HepG2 (cell line): ENCODE measurements around the gene ATP7B. TPM values are rescaled to one million over a fixed set of nuclear protein-coding genes. Genes with fewer than 3 reads are reported as not detected.

ENCODE experiments used
- ATF7-NPFF ChIP-seq: sonication (generic); formaldehyde crosslinking; IDR thresholded peaks from 2 replicates; pipeline ENCODE4 v1.8.1; 2023; ENCODE audit warnings: mild to moderate bottlenecking, low read depth, missing genetic modification reagents, moderate library complexity
- BCL6 ChIP-seq: IDR thresholded peaks from 2 replicates; pipeline ENCODE4 v1.6.1; 2016; ENCODE audit warnings: missing genetic modification reagents, missing compliant biosample characterization
- CBX2 ChIP-seq, 2 experiments: fragments of 200-600 bp in 1 of 2; sonication (generic); formaldehyde crosslinking in 1 of 2; IDR thresholded peaks; 2 replicates each; pipeline versions ENCODE4 v1.7.0 to v1.8.1; 2018 to 2022; ENCODE audit warnings: low read depth in 2 of 2, low read length in 1 of 2, mild to moderate bottlenecking in 1 of 2, missing genetic modification reagents in 1 of 2
- DRAP1 ChIP-seq: IDR thresholded peaks from 2 replicates; pipeline ENCODE4 v1.6.1; 2016; ENCODE audit warnings: missing genetic modification reagents, missing compliant biosample characterization
- GLI4 ChIP-seq: sonication (generic); formaldehyde crosslinking; IDR thresholded peaks from 2 replicates; pipeline ENCODE4 v1.5.1; 2020; ENCODE audit warnings: missing genetic modification reagents, mild to moderate bottlenecking, moderate library complexity, borderline replicate concordance
- GRHL1 ChIP-seq: sonication (generic); formaldehyde crosslinking; conservative IDR thresholded peaks from 2 replicates; pipeline ENCODE4 v1.8.0; 2022; ENCODE audit warnings: missing genetic modification reagents
- IRF2 ChIP-seq: IDR thresholded peaks from 2 replicates; pipeline ENCODE4 v1.6.1; 2018; ENCODE audit warnings: missing genetic modification reagents, missing compliant biosample characterization
- SMC3 ChIP-seq: IDR thresholded peaks from 2 replicates; pipeline ENCODE4 v1.6.1; 2011; ENCODE audit warnings: low read length, improper control_type of control experiment
- ZBTB42 ChIP-seq: sonication (generic); formaldehyde crosslinking; IDR thresholded peaks from 2 replicates; pipeline ENCODE4 v1.5.0; 2020; ENCODE audit warnings: mild to moderate bottlenecking, missing genetic modification reagents
- ZFY ChIP-seq: sonication (generic); formaldehyde crosslinking; IDR thresholded peaks from 2 replicates; pipeline ENCODE4 v1.4.0; 2020; ENCODE audit warnings: missing genetic modification reagents
- ZNF280D ChIP-seq: sonication (generic); formaldehyde crosslinking; IDR thresholded peaks from 2 replicates; pipeline ENCODE4 v1.5.1; 2020; ENCODE audit warnings: mild to moderate bottlenecking, missing genetic modification reagents
- ZNF30 ChIP-seq: sonication (generic); formaldehyde crosslinking; IDR thresholded peaks from 2 replicates; pipeline ENCODE4 v1.5.0; 2020; ENCODE audit warnings: mild to moderate bottlenecking, missing genetic modification reagents
- ZNF720 ChIP-seq: sonication (generic); formaldehyde crosslinking; IDR thresholded peaks from 2 replicates; pipeline ENCODE4 v1.4.0; 2020; ENCODE audit warnings: missing genetic modification reagents
- polyA plus RNA-seq, 8 experiments: library from polyadenylated mRNA; depleted of rRNA in 3 of 8; stranded (reverse) in 7 of 8; unstranded in 1 of 8; fragments of >200 nt; fragmentation: Illumina TruSeq in 4 of 8; extraction: Trizol in 4 of 8; gene quantifications; 2 replicates each; pipeline versions ENCODE4 v1.2.1 to v1.2.3, GENCODE V29; 2011 to 2016; ENCODE audit warnings: low read depth in 4 of 8, missing spikeins in 1 of 8, mixed read lengths in 1 of 8; ENCODE audit not compliant: insufficient read depth in 1 of 8
- total RNA-seq, 5 experiments: library from RNA; depleted of rRNA; stranded (reverse); fragments of >200 nt; fragmentation: Illumina TruSeq; extraction: Trizol; gene quantifications; 2 replicates each; pipeline ENCODE4 v1.2.3, GENCODE V29; 2016; ENCODE audit warnings: low read depth in 1 of 5
- TF ChIP-seq, protein P1 (sequence below): sonication (generic); formaldehyde crosslinking; IDR thresholded peaks from 2 replicates; pipeline ENCODE4 v1.4.0; 2020; ENCODE audit warnings: mild to moderate bottlenecking, missing genetic modification reagents
- TF ChIP-seq, protein P2 (sequence below): IDR thresholded peaks from 2 replicates; pipeline ENCODE4 v1.6.1; 2012; ENCODE audit warnings: inconsistent platforms

ATP7B gene
- total and polyA plus RNA-seq, 2 of the 13 experiments (the other 11 are each of a cell fraction or from before 2014, with no cell fraction given), result 31.8 to 57.4 TPM

GRCh38 chr13:52011632-52012511 lies 622 bp upstream of the ATP7B start, which contains the start of gene ALG11 (continued):
- TF ChIP-seq ZNF280D (CRISPR knock-in tag) (no peak), ZNF30 (no peak; the same call in 1 of the 2 replicates), IRF2 (CRISPR knock-in tag) (peak; percentile 93), DRAP1 (CRISPR knock-in tag) (peak; percentile 77), SMC3 (no peak; the same call in 1 of the 2 replicates), GRHL1 (no peak), ATF7-NPFF (peak; percentile 98), GLI4 (CRISPR knock-in tag) (no peak), ZNF720 (CRISPR knock-in tag) (no peak), BCL6 (no peak; the same call in 1 of the 2 replicates), CBX2 (IDR thresholded peaks at IDR 0.05; ENCODE audit: low read depth, low read length) (no peak), CBX2 (CRISPR knock-in tag; IDR thresholded peaks at IDR 0.05; ENCODE audit: low read depth) (no peak; the same call in 1 of the 2 replicates), ZFY (peak; percentile 73), ZBTB42 (CRISPR knock-in tag) (peak; percentile 84; the same call in 1 of the 2 replicates)
- TF ChIP-seq, protein P1, sequence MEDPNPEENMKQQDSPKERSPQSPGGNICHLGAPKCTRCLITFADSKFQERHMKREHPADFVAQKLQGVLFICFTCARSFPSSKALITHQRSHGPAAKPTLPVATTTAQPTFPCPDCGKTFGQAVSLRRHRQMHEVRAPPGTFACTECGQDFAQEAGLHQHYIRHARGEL (CRISPR knock-in tag), result 0 out of 2 replicates have a peak, but pooled peaks have one; percentile 77
- TF ChIP-seq, protein P2, sequence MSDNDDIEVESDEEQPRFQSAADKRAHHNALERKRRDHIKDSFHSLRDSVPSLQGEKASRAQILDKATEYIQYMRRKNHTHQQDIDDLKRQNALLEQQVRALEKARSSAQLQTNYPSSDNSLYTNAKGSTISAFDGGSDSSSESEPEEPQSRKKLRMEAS, result peak; percentile 80
